Kidney epithelial cell (primary cell): ENCODE results near the gene SVEP1. TPM values are rescaled to one million over a fixed set of nuclear protein-coding genes. Genes with fewer than 3 reads are reported as not detected.

Experiments
- DNase-seq: peaks from one replicate; pipeline ENCODE4 v3.0.0-alpha.2; 2010; ENCODE audit warnings: low read depth
- H3K27me3 ChIP-seq: 2 replicates; pipeline ENCODE4 v1.6.0; 2011; ENCODE audit warnings: low read length; ENCODE audit not compliant: control insufficient read depth, insufficient read depth
- H3K36me3 ChIP-seq: 2 replicates; pipeline ENCODE4 v1.5.1; 2011; ENCODE audit warnings: low read length; ENCODE audit not compliant: control insufficient read depth, insufficient read depth
- H3K4me3 ChIP-seq: 2 replicates; pipeline ENCODE4 v1.5.1; 2011; ENCODE audit warnings: low read depth, mild to moderate bottlenecking, control low read depth, low read length
- total RNA-seq: library from RNA; depleted of rRNA; stranded (reverse); fragments of >200 nt; gene quantifications from 2 replicates; pipeline ENCODE4 v1.2.3, GENCODE V29; 2015
- TF ChIP-seq, protein P1 (sequence below): IDR thresholded peaks from 2 replicates; pipeline ENCODE4 v1.5.1; 2011; ENCODE audit warnings: mild to moderate bottlenecking, moderate library complexity, low read length, control low read depth, inconsistent platforms; ENCODE audit not compliant: insufficient read depth, poor library complexity, severe bottlenecking

Gene SVEP1
- total RNA-seq, 1 donor from 2014 or later: 1.6 TPM

DNA sequence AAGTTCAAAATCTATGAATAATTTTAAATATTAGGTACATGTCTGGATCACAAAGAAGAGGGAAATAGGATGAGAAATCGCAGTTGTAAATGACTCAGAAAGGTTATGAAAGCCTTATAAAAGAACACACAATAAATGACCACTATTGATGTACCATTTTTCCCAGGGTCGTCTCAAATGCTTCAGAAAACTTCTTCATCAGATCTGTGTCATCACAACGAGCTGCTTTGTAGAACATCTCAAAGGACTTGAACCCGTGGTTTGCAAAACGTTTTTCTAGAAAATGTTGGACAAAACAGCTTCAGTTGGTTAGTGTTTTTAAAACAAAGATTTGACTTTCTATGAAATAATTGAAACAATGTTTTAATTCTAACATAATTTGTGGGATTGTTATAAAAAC, 100.1 kb downstream of the SVEP1 start:
- TF ChIP-seq, protein P1, sequence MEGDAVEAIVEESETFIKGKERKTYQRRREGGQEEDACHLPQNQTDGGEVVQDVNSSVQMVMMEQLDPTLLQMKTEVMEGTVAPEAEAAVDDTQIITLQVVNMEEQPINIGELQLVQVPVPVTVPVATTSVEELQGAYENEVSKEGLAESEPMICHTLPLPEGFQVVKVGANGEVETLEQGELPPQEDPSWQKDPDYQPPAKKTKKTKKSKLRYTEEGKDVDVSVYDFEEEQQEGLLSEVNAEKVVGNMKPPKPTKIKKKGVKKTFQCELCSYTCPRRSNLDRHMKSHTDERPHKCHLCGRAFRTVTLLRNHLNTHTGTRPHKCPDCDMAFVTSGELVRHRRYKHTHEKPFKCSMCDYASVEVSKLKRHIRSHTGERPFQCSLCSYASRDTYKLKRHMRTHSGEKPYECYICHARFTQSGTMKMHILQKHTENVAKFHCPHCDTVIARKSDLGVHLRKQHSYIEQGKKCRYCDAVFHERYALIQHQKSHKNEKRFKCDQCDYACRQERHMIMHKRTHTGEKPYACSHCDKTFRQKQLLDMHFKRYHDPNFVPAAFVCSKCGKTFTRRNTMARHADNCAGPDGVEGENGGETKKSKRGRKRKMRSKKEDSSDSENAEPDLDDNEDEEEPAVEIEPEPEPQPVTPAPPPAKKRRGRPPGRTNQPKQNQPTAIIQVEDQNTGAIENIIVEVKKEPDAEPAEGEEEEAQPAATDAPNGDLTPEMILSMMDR: no peak
- no peaks in the 10 kb centered on the region for H3K36me3 ChIP-seq
- H3K4me3 ChIP-seq: no peak overlapping the region
- H3K27me3 ChIP-seq: no peaks in the 10 kb centered on the region
- DNase-seq: no peak

GRCh38 chr9:110476251-110476650, 103.3 kb downstream of the SVEP1 start:
- no peaks in the 10 kb centered on the region for H3K27me3 ChIP-seq
- DNase-seq: no peak
- H3K36me3 ChIP-seq: no peaks in the 10 kb centered on the region
- TF ChIP-seq, protein P1: no peak
- no peak overlapping the region for H3K4me3 ChIP-seq

DNA sequence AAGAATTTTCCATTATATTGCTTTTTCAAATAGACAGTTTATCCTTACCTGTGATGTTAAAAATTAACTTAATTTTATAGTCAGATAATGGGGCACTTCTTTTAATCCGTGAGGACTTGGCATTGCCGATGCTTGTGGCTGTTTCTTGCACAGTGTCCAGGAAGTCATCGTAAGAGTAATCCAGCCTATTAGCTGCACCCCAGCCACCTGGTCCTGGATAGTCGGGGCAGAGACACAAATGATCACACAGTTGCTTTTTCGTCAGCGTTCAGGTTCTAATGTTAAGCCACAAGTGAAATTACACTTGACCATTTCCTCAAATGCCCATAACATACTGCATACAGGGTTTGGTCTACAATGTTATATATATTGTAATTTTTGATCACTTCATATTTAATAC, 107.4 kb downstream of the SVEP1 start:
- TF ChIP-seq, protein P1: no peak
- no peaks in the 10 kb centered on the region for H3K36me3 ChIP-seq
- no peaks in the 10 kb centered on the region for H3K27me3 ChIP-seq
- no peak for DNase-seq
- H3K4me3 ChIP-seq: no peak overlapping the region

DNA sequence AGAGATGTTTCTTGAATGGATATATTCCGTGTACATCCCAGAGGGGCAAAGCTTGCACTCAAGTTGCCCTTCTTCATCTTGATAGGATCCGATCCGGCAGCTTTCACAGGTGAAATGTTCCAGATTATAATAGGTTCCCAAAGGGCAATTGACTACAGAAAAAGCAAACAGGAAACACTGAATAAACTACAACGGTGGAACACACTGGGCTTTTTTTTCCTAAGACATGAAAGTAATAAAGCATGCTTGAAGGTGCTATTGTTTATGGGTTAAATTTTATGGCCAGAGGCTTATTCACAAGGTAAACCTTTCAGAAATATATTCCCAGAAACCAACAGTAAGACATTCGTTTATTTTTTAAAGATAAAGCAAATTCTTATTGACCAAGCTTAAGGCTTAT, 110.6 kb downstream of the SVEP1 start:
- Histone ChIP-seq H3K4me3 (no peak overlapping the region), H3K36me3 (no peaks in the 10 kb centered on the region), H3K27me3 (no peaks in the 10 kb centered on the region)
- TF ChIP-seq, protein P1: no peak
- DNase-seq: no peak

- no peaks in the 10 kb centered on the region for H3K36me3 ChIP-seq
- TF ChIP-seq, protein P1: no peak
- no peak for DNase-seq
- H3K4me3 ChIP-seq: no peak overlapping the region
- H3K27me3 ChIP-seq: no peaks in the 10 kb centered on the region
These were observed 114.4 kb downstream of the SVEP1 start for GRCh38 chr9:110465190-110465589.

GRCh38 chr9:110464321-110464720, 115.2 kb downstream of the SVEP1 start:
- Histone ChIP-seq H3K4me3 (no peak overlapping the region), H3K27me3 (no peaks in the 10 kb centered on the region), H3K36me3 (no peaks in the 10 kb centered on the region)
- TF ChIP-seq, protein P1: no peak
- no peak for DNase-seq
